BLaER1 (cell line): ENCODE measurements around the gene ERP44.
"Not testable (repeated sequence)": the region's sequence is repeated elsewhere in the genome, so short reads cannot be mapped to it uniquely, and the experiment has no call there.

Experiments
- H3K27ac ChIP-seq: shearing (Covaris generic); formaldehyde crosslinking; 2 replicates; pipeline ENCODE4 v1.8.1; 2022
- H3K27me3 ChIP-seq: shearing (Covaris generic); formaldehyde crosslinking; 2 replicates; pipeline ENCODE4 v1.8.1; 2022
- H3K36me3 ChIP-seq: shearing (Covaris generic); formaldehyde crosslinking; 2 replicates; pipeline ENCODE4 v1.8.1; 2022
- H3K4me1 ChIP-seq: shearing (Covaris generic); formaldehyde crosslinking; 2 replicates; pipeline ENCODE4 v1.8.1; 2022
- H3K4me2 ChIP-seq: shearing (Covaris generic); formaldehyde crosslinking; 2 replicates; pipeline ENCODE4 v1.8.1; 2022
- H3K4me3 ChIP-seq: shearing (Covaris generic); formaldehyde crosslinking; 2 replicates; pipeline ENCODE4 v1.8.1; 2022
- H3K9ac ChIP-seq: shearing (Covaris generic); formaldehyde crosslinking; 2 replicates; pipeline ENCODE4 v1.8.1; 2022
- H3K9me3 ChIP-seq: shearing (Covaris generic); formaldehyde crosslinking; 2 replicates; pipeline ENCODE4 v1.8.1; 2022
- H4K20me1 ChIP-seq: shearing (Covaris generic); formaldehyde crosslinking; 2 replicates; pipeline ENCODE4 v1.8.1; 2022
- Cebpa-rat ChIP-seq: shearing (Covaris generic); IDR thresholded peaks from 2 replicates; pipeline ENCODE4 v1.8.1; 2022

Gene ERP44

GRCh38 chr9:100088202-100088601 lies 10.6 kb downstream of the ERP44 start:
- no peak overlapping the region for H3K9ac ChIP-seq
- H3K4me1 ChIP-seq = peaks cover 50% of the 10 kb centered on the region
- no peak overlapping the region for H3K4me3 ChIP-seq
- no peaks in the 10 kb centered on the region for H3K9me3 ChIP-seq
- H3K4me2 ChIP-seq = peak overlapping the region; percentile 57
- no peak for TF ChIP-seq Cebpa-rat
- no peak overlapping the region for H3K27ac ChIP-seq
- H4K20me1 ChIP-seq = peaks cover 89% of the 10 kb centered on the region
- no peaks in the 10 kb centered on the region for H3K27me3 ChIP-seq
- no peaks in the 10 kb centered on the region for H3K36me3 ChIP-seq

- no peak overlapping the region for H3K4me3 ChIP-seq
- TF ChIP-seq Cebpa-rat = no peak
- H3K9me3 ChIP-seq = no peaks in the 10 kb centered on the region
- no peaks in the 10 kb centered on the region for H3K27me3 ChIP-seq
- H3K4me2 ChIP-seq = peak overlapping the region; percentile 57
- H4K20me1 ChIP-seq = peaks cover 89% of the 10 kb centered on the region
- H3K4me1 ChIP-seq = peaks cover 60% of the 10 kb centered on the region
- H3K36me3 ChIP-seq = no peaks in the 10 kb centered on the region
- no peak overlapping the region for H3K9ac ChIP-seq
- no peak overlapping the region for H3K27ac ChIP-seq
These were observed 11.6 kb downstream of the ERP44 start for GRCh38 chr9:100087218-100087617.

- no peaks in the 10 kb centered on the region for H3K36me3 ChIP-seq
- TF ChIP-seq Cebpa-rat = no peak
- H4K20me1 ChIP-seq = peaks cover 89% of the 10 kb centered on the region
- no peak overlapping the region for H3K9ac ChIP-seq
- H3K4me1 ChIP-seq = peaks cover 70% of the 10 kb centered on the region
- H3K27ac ChIP-seq = no peak overlapping the region
- H3K9me3 ChIP-seq = no peaks in the 10 kb centered on the region
- H3K4me3 ChIP-seq = no peak overlapping the region
- no peaks in the 10 kb centered on the region for H3K27me3 ChIP-seq
- peak overlapping the region; percentile 57; the same call in 1 of the 2 replicates for H3K4me2 ChIP-seq
These were observed 12.6 kb downstream of the ERP44 start for GRCh38 chr9:100086097-100086635.

GRCh38 chr9:100084734-100085133 lies 14.1 kb downstream of the ERP44 start:
- Histone ChIP-seq H3K27ac (peak overlapping the region; percentile 64), H3K36me3 (no peaks in the 10 kb centered on the region), H3K9me3 (no peaks in the 10 kb centered on the region), H3K4me2 (peak overlapping the region; percentile 81), H3K27me3 (no peaks in the 10 kb centered on the region), H3K9ac (0 out of 2 replicates have a peak overlapping the region, but pooled peaks have one; percentile 25), H4K20me1 (peaks cover 92% of the 10 kb centered on the region), H3K4me3 (peak overlapping the region; percentile 53; the same call in 1 of the 2 replicates), H3K4me1 (peaks cover 71% of the 10 kb centered on the region)
- no peak for TF ChIP-seq Cebpa-rat

- peak overlapping the region; percentile 81 for H3K4me2 ChIP-seq
These were observed 14.7 kb downstream of the ERP44 start for GRCh38 chr9:100084128-100084453.

GRCh38 chr9:100083448-100084127 lies 15.2 kb downstream of the ERP44 start:
- Histone ChIP-seq H3K4me3 (peak overlapping the region; percentile 53), H4K20me1 (peaks cover 94% of the 10 kb centered on the region), H3K27ac (peak overlapping the region; percentile 64)

More at GRCh38 chr9:100084128-100084453, 14.7 kb downstream of the ERP44 start:
- H4K20me1 ChIP-seq = peaks cover 94% of the 10 kb centered on the region
- H3K9me3 ChIP-seq = no peaks in the 10 kb centered on the region
- H3K27ac ChIP-seq = peak overlapping the region; percentile 64
- peak overlapping the region; percentile 61; the same call in 1 of the 2 replicates for H3K9ac ChIP-seq
- no peak for TF ChIP-seq Cebpa-rat
- peaks cover 71% of the 10 kb centered on the region for H3K4me1 ChIP-seq
- no peaks in the 10 kb centered on the region for H3K36me3 ChIP-seq
- H3K4me3 ChIP-seq = peak overlapping the region; percentile 53
- H3K27me3 ChIP-seq = no peaks in the 10 kb centered on the region

GRCh38 chr9:100082782-100083181 lies 16.0 kb downstream of the ERP44 start:
- no peak overlapping the region for H3K9ac ChIP-seq
- TF ChIP-seq Cebpa-rat = no peak
- H3K36me3 ChIP-seq = peaks cover 8% of the 10 kb centered on the region
- peaks cover under 1% of the 10 kb centered on the region; the same call in 1 of the 2 replicates for H3K9me3 ChIP-seq
- H4K20me1 ChIP-seq = peaks cover 91% of the 10 kb centered on the region
- H3K4me1 ChIP-seq = peaks cover 63% of the 10 kb centered on the region
- H3K27me3 ChIP-seq = no peaks in the 10 kb centered on the region
- no peak overlapping the region for H3K27ac ChIP-seq
- no peak overlapping the region for H3K4me3 ChIP-seq
- peak overlapping the region; percentile 81 for H3K4me2 ChIP-seq

More at GRCh38 chr9:100083448-100084127, 15.2 kb downstream of the ERP44 start:
- peaks cover 71% of the 10 kb centered on the region for H3K4me1 ChIP-seq
- peak overlapping the region; percentile 61; the same call in 1 of the 2 replicates for H3K9ac ChIP-seq
- no peaks in the 10 kb centered on the region for H3K27me3 ChIP-seq
- H3K36me3 ChIP-seq = no peaks in the 10 kb centered on the region
- H3K4me2 ChIP-seq = peak overlapping the region; percentile 81
- no peaks in the 10 kb centered on the region for H3K9me3 ChIP-seq
- TF ChIP-seq Cebpa-rat = no peak

- H3K4me3 ChIP-seq, H3K4me2 ChIP-seq, H3K27ac ChIP-seq, H3K27me3 ChIP-seq, H3K4me1 ChIP-seq, H3K9ac ChIP-seq: not testable (repeated sequence)
- peaks cover 58% of the 10 kb centered on the region; the same call in 1 of the 2 replicates for H4K20me1 ChIP-seq
- H3K9me3 ChIP-seq = peaks cover 15% of the 10 kb centered on the region
- H3K36me3 ChIP-seq = peaks cover 42% of the 10 kb centered on the region
These were observed 22.5 kb downstream of the ERP44 start for GRCh38 chr9:100076256-100076655.

GRCh38 chr9:100074989-100075388 lies 23.8 kb downstream of the ERP44 start:
- no peak overlapping the region for H3K27ac ChIP-seq
- no peak overlapping the region for H3K4me2 ChIP-seq
- H3K4me3 ChIP-seq = no peak overlapping the region
- no peak for TF ChIP-seq Cebpa-rat
- H3K27me3 ChIP-seq = no peaks in the 10 kb centered on the region
- H3K4me1 ChIP-seq = no peaks in the 10 kb centered on the region
- peaks cover 15% of the 10 kb centered on the region for H3K9me3 ChIP-seq
- H3K9ac ChIP-seq = no peak overlapping the region
- H4K20me1 ChIP-seq = peaks cover 48% of the 10 kb centered on the region; the same call in 1 of the 2 replicates
- H3K36me3 ChIP-seq = peaks cover 42% of the 10 kb centered on the region

GRCh38 chr9:100074093-100074492 lies 24.7 kb downstream of the ERP44 start:
- no peak overlapping the region for H3K4me3 ChIP-seq
- H3K27ac ChIP-seq = no peak overlapping the region
- H3K9ac ChIP-seq = no peak overlapping the region
- no peaks in the 10 kb centered on the region for H3K4me1 ChIP-seq
- no peak for TF ChIP-seq Cebpa-rat
- H3K36me3 ChIP-seq = peaks cover 42% of the 10 kb centered on the region
- peaks cover 41% of the 10 kb centered on the region; the same call in 1 of the 2 replicates for H4K20me1 ChIP-seq
- peaks cover 15% of the 10 kb centered on the region for H3K9me3 ChIP-seq
- H3K4me2 ChIP-seq = no peak overlapping the region
- H3K27me3 ChIP-seq = no peaks in the 10 kb centered on the region
